ENCODE results near the gene KCNJ9.

GRCh38 chr1:160118928-160119327, 37.6 kb downstream of the KCNJ9 start:
- TF ChIP-seq POLR2A (IDR thresholded peaks at IDR 0.05; ENCODE audit: extremely low read depth, insufficient read length) (no peak), CTCF (IDR thresholded peaks at IDR 0.05; ENCODE audit: low read depth, low read length) (no peak)

Measured in NB4 (cell line).